ENCODE data around the gene KCNJ9.
A peak's percentile ranks its signal among the peaks of the same experiment; 100 is the strongest.

KCNJ9 gene

DNA sequence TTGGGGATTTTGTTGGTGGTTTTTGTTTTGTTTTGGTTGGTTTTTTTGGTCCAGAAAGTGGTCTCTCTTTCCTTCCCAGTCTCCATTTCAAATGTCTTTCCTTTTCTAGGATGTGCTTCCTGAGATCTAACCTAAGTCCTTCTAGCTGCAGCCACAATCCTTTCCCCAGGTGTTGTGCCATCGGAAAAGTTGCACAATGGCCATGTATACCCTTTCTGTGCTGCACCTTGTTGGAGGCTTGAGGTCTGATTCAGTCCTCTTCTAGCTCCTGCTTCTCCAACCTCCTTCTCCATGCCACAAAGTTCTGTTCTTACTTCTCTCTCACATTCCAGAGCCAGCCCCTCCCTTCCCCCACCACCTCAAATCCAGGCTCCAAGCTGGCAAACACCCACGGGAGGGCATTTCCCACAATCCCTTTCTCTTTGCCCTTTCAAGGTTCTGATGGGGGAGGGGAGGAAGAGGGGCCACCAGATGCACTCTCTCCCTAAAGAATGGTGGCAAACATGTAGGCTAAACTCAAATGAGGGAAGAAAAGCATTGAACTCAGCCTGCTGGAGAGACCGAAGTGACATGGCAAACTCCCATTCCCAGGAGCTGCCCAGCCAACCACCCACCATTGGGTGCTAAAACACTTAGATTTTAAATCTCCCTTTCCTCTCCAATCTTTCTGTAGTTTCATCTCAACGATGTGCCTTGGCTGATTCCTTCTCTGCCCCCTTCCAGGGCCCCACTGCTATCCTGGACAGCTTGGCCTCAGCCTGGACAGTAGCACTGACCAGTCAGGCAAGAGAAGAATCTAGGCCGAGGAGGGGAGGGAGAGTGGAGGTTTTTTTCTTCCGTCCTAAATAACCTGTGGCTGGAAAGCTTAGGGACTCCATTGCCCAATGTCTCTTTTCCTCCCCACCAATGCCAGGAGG is 14.3 kb upstream of the KCNJ9 start:
- DNase-seq, result no peak

DNA sequence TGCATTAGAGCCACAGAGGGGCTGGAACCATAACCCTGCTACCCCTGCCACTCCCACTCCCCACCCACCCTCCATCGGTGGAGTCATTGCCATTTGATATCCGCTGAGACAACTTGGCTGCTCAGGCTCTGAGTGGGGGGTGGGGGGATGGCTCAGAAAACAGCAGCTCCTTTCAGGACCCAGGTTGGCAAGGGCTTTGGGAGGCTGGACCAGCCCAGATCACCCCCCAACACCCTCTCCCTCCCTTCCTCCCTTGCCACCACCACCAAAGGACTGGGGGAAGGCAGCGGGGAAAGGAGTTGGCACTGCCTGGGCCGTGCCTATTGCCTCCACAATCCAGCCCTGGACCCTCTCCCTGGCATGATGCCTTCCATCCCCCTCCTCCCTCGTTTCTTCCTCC is 13.1 kb upstream of the KCNJ9 start:
- no peak for DNase-seq

- no peak for DNase-seq
These were observed 11.7 kb upstream of the KCNJ9 start, which contains the start of gene KCNJ10 for GRCh38 chr1:160069460-160070231. Gene KCNJ10, minus strand, starts transcription at chr1:160070160. Its CDS starts 27,628 bp downstream, at chr1:160042532.

GRCh38 chr1:160070243-160071163 is 10.8 kb upstream of the KCNJ9 start:
- peak; percentile 56 for DNase-seq

GRCh38 chr1:160071289-160071688 is 10.0 kb upstream of the KCNJ9 start:
- no peak for DNase-seq

- no peak for DNase-seq
These were observed 6.5 kb upstream of the KCNJ9 start for GRCh38 chr1:160074865-160075264.

DNA sequence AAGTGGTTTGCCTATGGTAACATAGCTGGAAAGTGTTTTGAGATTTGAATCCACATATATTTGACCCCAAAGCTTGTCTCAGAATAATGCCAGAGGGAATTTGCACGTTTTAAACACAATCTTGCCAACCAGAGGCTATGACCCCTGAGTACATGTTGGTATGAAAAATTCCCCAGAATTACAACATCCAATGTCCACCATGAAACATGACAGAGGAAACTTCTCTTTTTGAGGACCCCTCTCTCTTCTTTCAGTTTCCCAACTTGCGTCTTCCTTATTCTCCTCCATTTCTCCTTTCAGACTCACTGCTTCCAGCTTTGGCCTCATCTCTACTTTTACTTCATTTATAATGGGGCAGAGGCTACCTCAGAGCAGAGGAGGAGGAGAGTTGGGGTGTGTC is 5.5 kb upstream of the KCNJ9 start:
- no peak for DNase-seq

- no peak for DNase-seq
These were observed 5.0 kb upstream of the KCNJ9 start for GRCh38 chr1:160076295-160076694.

- DNase-seq, result no peak
These were observed 3.9 kb upstream of the KCNJ9 start for GRCh38 chr1:160077486-160077885.

DNA sequence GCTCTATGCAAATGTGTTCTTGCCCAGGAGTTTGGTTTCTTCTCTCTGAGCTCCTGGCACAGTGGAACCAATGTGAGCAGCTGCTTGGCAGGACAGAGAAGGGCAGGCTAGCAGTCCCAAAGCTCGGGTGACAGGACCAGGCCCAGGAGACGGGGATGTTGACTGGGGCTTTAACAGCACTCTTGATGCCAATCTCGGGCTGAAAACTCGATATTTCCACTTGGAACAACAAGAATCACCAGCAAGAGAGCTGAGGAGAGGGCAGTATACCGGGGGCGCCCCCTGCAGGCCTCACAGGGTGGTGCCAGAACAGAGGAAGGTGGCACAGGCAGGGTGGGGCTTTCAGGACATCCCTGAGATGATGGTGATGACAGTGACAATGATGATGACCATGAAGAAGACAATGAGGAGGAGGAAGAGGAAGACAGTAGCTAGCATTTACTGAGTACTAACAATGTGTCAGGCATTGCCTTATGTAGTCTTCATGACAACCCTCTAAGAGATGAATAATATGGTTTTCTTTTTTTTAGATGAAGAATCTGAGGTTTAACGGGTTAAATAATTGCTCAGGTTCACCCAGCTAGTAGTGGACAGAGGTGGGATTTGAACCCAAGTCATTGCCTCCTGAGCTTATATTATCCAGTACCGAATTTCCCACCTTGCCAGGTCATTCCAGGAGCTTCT is 2.7 kb upstream of the KCNJ9 start:
- peak; percentile 50 for DNase-seq

GRCh38 chr1:160079448-160079847 is 1.9 kb upstream of the KCNJ9 start:
- no peak for DNase-seq

- DNase-seq, result no peak
These were observed 797 bp upstream of the KCNJ9 start for GRCh38 chr1:160080381-160081100.

- DNase-seq, result no peak
These were observed 1.1 kb downstream of the KCNJ9 start for GRCh38 chr1:160082487-160082886.

DNA sequence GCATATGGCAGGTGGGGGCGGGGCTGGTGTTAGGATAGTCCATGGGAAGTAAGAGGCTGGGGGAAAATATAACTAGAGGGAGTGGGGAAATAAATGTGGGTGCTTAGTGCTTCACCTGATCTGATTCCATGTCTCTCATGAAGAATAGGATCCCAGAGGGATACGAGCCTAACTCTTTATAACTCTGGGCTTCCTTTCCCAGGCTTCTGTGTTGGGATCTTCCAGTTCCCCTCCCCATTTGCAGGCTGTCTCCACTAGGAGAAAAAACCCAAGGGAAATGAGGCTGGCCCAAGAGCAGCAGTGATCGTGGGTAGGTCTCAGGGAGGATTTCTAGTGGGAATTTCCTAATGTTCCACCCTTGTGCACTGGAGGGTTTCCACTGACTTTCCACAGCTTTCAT is 1.6 kb downstream of the KCNJ9 start:
- DNase-seq, result no peak

DNA sequence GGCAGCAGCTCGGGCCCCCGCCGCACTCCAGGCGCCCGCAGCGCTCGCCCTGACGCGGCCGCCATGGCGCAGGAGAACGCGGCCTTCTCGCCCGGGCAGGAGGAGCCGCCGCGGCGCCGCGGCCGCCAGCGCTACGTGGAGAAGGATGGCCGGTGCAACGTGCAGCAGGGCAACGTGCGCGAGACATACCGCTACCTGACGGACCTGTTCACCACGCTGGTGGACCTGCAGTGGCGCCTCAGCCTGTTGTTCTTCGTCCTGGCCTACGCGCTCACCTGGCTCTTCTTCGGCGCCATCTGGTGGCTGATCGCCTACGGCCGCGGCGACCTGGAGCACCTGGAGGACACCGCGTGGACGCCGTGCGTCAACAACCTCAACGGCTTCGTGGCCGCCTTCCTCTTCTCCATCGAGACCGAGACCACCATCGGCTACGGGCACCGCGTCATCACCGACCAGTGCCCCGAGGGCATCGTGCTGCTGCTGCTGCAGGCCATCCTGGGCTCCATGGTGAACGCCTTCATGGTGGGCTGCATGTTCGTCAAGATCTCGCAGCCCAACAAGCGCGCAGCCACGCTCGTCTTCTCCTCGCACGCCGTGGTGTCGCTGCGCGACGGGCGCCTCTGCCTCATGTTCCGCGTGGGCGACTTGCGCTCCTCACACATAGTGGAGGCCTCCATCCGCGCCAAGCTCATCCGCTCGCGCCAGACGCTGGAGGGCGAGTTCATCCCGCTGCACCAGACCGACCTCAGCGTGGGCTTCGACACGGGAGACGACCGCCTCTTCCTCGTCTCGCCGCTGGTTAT is 2.8 kb downstream of the KCNJ9 start:
- DNase-seq, result peak; percentile 39

DNA sequence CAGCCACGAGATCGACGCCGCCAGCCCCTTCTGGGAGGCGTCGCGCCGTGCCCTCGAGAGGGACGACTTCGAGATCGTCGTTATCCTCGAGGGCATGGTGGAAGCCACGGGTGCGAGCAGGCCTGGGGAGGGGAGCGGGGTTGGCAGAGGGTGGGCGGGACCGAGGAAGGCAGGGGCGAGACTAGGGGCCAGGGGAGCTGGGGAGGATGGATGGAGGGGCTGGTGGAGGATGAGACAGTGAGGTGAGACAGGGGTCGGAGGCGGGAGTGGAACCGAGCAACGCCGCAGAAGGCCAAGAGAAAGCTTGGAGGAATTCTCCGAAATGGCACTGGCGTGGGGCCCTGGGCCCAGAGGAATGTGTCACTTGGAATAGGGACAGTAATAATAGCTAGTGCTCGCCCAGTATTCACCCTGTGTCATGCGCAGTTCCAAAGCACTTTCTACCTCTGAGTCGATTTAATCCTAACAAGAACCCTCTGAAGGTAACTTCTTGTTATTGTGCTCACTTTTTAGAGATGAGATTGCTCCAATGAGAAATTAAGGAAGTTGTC is 3.5 kb downstream of the KCNJ9 start:
- no peak for DNase-seq

DNA sequence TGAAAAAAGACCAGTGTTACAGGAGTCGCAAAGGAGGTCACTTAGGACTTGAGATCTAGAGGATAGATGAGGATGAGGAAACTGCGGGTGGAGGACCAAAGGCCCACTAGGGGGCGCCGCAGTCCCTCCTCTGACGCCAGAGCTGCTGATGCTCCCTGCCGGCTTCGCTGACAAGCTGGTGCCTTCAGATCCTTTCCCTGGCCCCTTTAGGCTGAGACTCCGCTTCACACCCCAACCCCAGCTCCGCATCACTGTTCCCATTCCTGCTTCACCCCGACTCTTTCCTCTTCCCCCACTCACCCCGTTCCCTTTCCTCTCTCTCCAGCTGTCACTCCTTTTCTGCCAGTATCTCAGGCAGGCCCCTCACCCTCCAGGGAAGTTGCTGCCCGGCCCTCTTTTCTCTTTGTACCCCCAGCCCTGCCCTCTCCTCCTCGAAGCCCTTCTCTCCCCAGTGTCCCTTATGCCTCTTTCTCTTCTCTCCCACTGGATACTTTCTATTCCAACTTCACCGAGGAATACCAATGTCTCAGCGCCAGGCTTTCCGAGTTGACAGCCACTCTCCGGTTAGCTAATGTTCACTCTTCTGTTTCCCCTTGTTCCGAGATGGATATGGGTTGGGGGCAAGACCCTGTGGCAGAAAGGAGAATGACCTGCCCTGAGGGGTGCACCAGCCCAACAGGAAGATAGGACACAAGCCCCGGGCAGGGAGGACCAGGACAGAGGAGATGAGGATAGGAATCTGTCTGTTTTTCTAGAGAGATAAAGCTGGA is 4.5 kb downstream of the KCNJ9 start:
- peak; percentile 78 for DNase-seq

GRCh38 chr1:160086456-160086892 is 5.1 kb downstream of the KCNJ9 start:
- no peak for DNase-seq

DNA sequence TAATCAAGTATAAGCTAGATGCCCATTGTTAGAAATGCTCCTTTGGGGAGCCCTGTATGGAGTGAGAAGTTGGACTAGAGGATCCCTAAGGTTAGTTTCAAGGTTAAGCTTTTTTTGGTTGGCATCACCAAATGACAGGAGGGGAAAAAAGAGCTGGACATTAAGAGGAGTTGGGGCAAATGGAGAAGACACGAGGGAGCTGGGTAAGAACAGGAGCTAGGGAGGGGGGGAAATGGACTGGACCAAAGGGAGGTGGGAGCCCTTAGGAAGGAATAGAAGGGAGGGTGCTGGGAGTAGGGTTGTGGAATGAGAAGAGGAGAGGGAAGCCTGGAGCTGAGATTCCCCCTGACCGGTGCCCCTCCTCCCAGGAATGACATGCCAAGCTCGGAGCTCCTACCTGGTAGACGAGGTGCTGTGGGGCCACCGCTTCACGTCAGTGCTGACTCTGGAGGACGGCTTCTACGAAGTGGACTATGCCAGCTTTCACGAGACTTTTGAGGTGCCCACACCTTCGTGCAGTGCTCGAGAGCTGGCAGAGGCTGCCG is 5.9 kb downstream of the KCNJ9 start:
- DNase-seq, result no peak
